Sigmoid colon (tissue), 7 donors: Measurements from ENCODE around the gene ARRB1. TPM values are rescaled to one million over a fixed set of nuclear protein-coding genes. Genes with fewer than 3 reads are reported as not detected.

Source experiments
- DNase-seq: peaks from one replicate; pipeline ENCODE4 v3.0.0-alpha.2; 2019
- H3K27ac ChIP-seq, 4 donors: fragments of 200-600 bp; sonication (generic); one replicate each; pipeline ENCODE4 v1.5.1; 2016 to 2019; ENCODE audit warnings: mild to moderate bottlenecking in 1 of 4
- H3K27me3 ChIP-seq, 3 donors: fragments of 200-600 bp; sonication (generic); one replicate each; pipeline ENCODE4 v1.5.1; 2019; ENCODE audit warnings: mild to moderate bottlenecking in 1 of 3
- H3K36me3 ChIP-seq, 4 donors: fragments of 200-600 bp; sonication (generic); one replicate each; pipeline ENCODE4 v1.5.1; 2016 to 2019
- H3K4me1 ChIP-seq, 4 donors: fragments of 200-600 bp; sonication (generic); one replicate each; pipeline ENCODE4 v1.5.1; 2017 to 2019
- H3K4me3 ChIP-seq, 4 donors: fragments of 200-600 bp; sonication (generic); one replicate each; pipeline ENCODE4 v1.5.1; 2017 to 2019; ENCODE audit warnings: mild to moderate bottlenecking in 2 of 4, moderate library complexity in 1 of 4
- H3K9me3 ChIP-seq, 4 donors: fragments of 200-600 bp in 3 of 4; sonication (generic) in 3 of 4; one replicate each; pipeline versions ENCODE4 v1.5.1 to v1.6.1; 2013 to 2019
- EP300 ChIP-seq, 4 donors: sonication (generic); formaldehyde crosslinking; IDR thresholded peaks; one replicate each; pipeline ENCODE4 v1.6.1; 2017; ENCODE audit warnings: antibody characterized with exemption in 4 of 4
- POLR2A ChIP-seq, 2 donors: fragments of 450-650 bp; IDR thresholded peaks; one replicate each; pipeline ENCODE4 v1.6.1; 2016; ENCODE audit warnings: antibody characterized with exemption in 2 of 2, mild to moderate bottlenecking in 2 of 2, moderate library complexity in 2 of 2
- POLR2AphosphoS5 ChIP-seq, 4 donors: sonication (generic); formaldehyde crosslinking; IDR thresholded peaks; one replicate each; pipeline ENCODE4 v1.6.1; 2017; ENCODE audit warnings: antibody characterized with exemption in 4 of 4
- WGBS, 2 donors: extraction: QIAGEN DNeasy Blood & Tissue Kit; methylation state at CpG; one replicate each; pipeline ENCODE4 v1.1.7; 2013; 5-methylcytosine and 5-hydroxymethylcytosine counted together
- intact Hi-C: fragments of 100-400 bp; cut with DNase I; formaldehyde crosslinking; loops from one replicate; pipeline ENCODE4 v1.15.1; 2023
- polyA plus RNA-seq, 3 donors: library from polyadenylated mRNA; stranded (reverse); fragments of 200-250 nt; gene quantifications; one replicate each; pipeline ENCODE4 v1.2.3, GENCODE V29; 2013
- total RNA-seq, 4 donors: library from RNA; depleted of rRNA; stranded (reverse); fragments of >200 nt; gene quantifications; one replicate each; pipeline ENCODE4 v1.1.0, GENCODE V29; 2016
- TF ChIP-seq, protein P1 (sequence below), 4 experiments: fragments of 450-650 bp in 3 of 4; fragments of 200-600 bp in 1 of 4; IDR thresholded peaks; one replicate each; pipeline ENCODE4 v1.5.1; 2016 to 2019; ENCODE audit warnings: antibody characterized with exemption in 4 of 4, mild to moderate bottlenecking in 3 of 4, moderate library complexity in 2 of 4
- donor health status: healthy with polysubstance abuse.
- donor health status: Bipolar disorder and iron deficiency.
- donor health status: healthy.

Gene ARRB1
- total and polyA plus RNA-seq, 7 donors: 24.0 to 96.7 (median 45.6) TPM

DNA sequence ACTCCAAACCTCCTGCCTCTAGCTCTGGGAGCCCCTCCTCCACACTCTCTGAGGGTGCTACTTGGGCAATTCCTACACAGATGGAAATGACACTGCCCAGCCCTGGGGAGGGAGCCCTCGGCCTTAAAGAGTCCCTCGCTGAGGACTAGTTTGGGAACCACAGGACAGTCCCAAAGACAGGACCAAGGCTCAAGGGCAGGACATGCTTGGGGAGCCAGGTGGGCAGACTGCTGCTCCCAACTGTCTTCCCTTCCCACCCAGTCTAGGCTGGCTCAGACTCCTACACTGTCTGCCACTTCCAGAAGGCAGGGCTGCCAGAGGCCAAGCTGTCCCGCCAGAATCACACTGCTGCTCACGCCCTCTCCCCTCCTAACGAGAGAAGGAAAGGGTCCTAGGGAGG, 9.8 kb downstream of the ARRB1 start:
- intact Hi-C loops: no loop called here
- no peak overlapping the region for H3K4me3 ChIP-seq
- no peaks in the 10 kb centered on the region for H3K9me3 ChIP-seq
- H3K27me3 ChIP-seq: no peaks in the 10 kb centered on the region
- H3K36me3 ChIP-seq: no peaks in the 10 kb centered on the region
- peaks cover 3 to 100% (median 100%) of the 10 kb centered on the region in 4 donors for H3K4me1 ChIP-seq
- TF ChIP-seq EP300 (IDR thresholded peaks at IDR 0.05): no peak
- peak in 1 of 4 donors; percentile 13 for TF ChIP-seq POLR2AphosphoS5 (IDR thresholded peaks at IDR 0.05)
- DNase-seq: peak; percentile 72
- WGBS, 2 donors: 39 to 56% methylated on average over 5 of the region's 5 CpGs
- peak overlapping the region; percentile 97 to 98 (median 97) for H3K27ac ChIP-seq

DNA sequence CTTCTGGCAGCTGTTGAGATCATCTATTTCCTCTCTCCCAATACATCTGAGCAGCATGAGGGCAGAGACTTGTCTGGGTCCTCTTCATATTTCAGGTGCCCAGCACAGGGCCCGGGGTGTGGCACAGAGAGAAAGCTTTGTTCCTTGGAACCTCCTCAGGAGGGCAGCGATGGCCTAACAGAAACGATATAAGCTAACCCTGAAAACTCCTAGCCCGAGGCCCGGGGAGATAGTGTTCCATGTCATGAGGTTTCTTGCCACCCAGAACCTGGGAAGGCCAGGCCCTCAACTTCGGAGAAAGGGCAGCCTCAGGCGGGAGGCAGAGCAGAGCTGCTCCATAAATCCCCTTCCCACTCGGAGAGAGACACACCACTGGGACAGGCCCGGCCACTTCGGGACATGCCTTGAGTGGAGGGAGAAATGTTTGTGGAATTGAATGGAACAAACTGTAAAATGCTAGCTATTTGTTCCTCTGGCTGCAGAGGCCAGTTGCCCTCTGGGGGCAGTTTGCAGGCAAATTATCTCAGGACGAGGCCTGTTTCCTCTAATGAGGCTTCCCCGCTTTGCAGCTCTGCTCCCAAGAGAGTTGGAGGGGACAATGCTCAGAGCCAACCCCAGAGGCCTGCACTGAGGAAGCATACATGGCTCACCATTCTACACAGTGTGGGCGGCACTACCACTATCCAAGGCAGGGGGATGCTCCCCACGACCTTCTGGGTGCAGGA, 11.6 kb downstream of the ARRB1 start:
- intact Hi-C loops: loop anchor here (5.0 kb wide), 1 partner anchor 217 kb away; no protein-coding TSS in a partner anchor
- H3K27ac ChIP-seq: peak overlapping the region; percentile 97 to 98 (median 97)
- peaks cover 3 to 100% (median 100%) of the 10 kb centered on the region in 4 donors for H3K4me1 ChIP-seq
- DNase-seq: no peak
- H3K27me3 ChIP-seq: no peaks in the 10 kb centered on the region
- no peaks in the 10 kb centered on the region for H3K36me3 ChIP-seq
- TF ChIP-seq POLR2AphosphoS5 (IDR thresholded peaks at IDR 0.05) (no peak), EP300 (IDR thresholded peaks at IDR 0.05) (no peak), POLR2A (IDR thresholded peaks at IDR 0.05) (no peak)
- TF ChIP-seq, protein P1, sequence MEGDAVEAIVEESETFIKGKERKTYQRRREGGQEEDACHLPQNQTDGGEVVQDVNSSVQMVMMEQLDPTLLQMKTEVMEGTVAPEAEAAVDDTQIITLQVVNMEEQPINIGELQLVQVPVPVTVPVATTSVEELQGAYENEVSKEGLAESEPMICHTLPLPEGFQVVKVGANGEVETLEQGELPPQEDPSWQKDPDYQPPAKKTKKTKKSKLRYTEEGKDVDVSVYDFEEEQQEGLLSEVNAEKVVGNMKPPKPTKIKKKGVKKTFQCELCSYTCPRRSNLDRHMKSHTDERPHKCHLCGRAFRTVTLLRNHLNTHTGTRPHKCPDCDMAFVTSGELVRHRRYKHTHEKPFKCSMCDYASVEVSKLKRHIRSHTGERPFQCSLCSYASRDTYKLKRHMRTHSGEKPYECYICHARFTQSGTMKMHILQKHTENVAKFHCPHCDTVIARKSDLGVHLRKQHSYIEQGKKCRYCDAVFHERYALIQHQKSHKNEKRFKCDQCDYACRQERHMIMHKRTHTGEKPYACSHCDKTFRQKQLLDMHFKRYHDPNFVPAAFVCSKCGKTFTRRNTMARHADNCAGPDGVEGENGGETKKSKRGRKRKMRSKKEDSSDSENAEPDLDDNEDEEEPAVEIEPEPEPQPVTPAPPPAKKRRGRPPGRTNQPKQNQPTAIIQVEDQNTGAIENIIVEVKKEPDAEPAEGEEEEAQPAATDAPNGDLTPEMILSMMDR (IDR thresholded peaks at IDR 0.05): no peak
- no peak overlapping the region for H3K4me3 ChIP-seq
- 24 to 34% methylated on average over 14 of the region's 14 CpGs for WGBS, 2 donors
- no peaks in the 10 kb centered on the region for H3K9me3 ChIP-seq

DNA sequence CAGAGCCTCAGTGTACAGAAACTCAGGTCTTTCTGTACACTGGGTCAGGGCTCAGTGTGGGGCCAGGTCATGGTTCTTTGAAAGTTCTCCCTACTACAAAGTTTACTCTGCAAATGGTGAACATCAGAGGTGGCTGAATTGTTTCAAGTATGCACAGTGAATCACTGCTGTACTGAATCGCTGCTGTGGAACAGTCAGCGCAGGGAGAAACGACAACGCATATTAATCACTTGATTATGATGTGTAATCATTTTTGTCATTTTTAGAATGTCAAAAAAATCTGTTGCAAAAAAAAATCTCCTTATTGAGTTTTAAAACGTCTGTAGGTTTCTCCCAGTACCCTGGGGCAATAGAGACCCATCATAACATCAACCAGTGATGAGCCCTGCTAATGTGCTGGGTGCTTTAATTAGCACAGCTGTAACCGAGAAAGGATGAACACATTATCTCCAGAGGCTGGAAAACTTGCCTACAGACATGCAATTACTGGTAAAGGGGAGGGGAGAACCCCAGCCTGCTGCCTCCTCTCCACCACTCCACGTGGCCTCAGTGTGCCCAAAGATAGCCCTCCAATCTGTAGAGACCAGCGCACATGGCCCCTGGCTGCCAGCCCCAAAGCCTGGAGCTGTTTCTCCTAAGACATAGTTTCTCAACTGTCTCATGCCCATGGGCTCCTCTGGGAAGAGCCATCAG, 12.8 kb downstream of the ARRB1 start:
- no peaks in the 10 kb centered on the region for H3K36me3 ChIP-seq
- intact Hi-C loops: loop anchor here (5.0 kb wide), 1 partner anchor 219 kb away; no protein-coding TSS in a partner anchor
- peak; percentile 91 for DNase-seq
- 67 to 83% methylated on average over 8 of the region's 8 CpGs for WGBS, 2 donors
- peaks cover 3 to 100% (median 100%) of the 10 kb centered on the region in 4 donors for H3K4me1 ChIP-seq
- TF ChIP-seq EP300 (IDR thresholded peaks at IDR 0.05) (peak in 1 of 4 donors; percentile 16), POLR2AphosphoS5 (IDR thresholded peaks at IDR 0.05) (peak in 1 of 4 donors; percentile 34), POLR2A (IDR thresholded peaks at IDR 0.05) (no peak)
- TF ChIP-seq, protein P1 (IDR thresholded peaks at IDR 0.05): no peak
- H3K9me3 ChIP-seq: no peaks in the 10 kb centered on the region
- H3K4me3 ChIP-seq: no peak overlapping the region
- H3K27ac ChIP-seq: peak overlapping the region; percentile 97 to 98 (median 97)
- H3K27me3 ChIP-seq: no peaks in the 10 kb centered on the region

DNA sequence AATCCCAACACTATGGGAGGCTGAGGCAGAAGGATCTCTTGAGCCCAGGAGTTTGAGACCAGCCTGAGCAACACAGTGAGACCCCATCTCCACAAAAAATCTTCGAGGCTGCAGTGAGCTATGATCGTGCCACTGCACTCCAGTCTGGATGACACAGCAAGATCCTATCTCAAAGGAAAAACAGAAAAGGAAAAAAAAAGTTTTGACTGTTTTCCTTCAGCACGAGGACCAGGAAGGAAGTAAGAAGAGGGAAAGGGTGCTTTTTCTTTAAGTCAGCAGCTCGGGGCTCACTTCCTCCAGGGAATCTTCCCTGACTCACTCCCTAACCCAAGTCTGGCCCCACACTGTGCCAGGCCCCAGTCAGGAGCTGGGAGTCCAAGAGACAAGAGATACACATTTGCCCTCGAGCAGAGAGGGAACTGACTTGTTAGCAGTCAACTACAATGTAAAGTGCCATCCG, 14.2 kb downstream of the ARRB1 start:
- H3K9me3 ChIP-seq: no peaks in the 10 kb centered on the region
- peak overlapping the region; percentile 97 to 98 (median 97) for H3K27ac ChIP-seq
- DNase-seq: peak; percentile 82
- no peaks in the 10 kb centered on the region for H3K27me3 ChIP-seq
- no peaks in the 10 kb centered on the region for H3K36me3 ChIP-seq
- no peak for TF ChIP-seq POLR2A (IDR thresholded peaks at IDR 0.05)
- TF ChIP-seq, protein P1 (IDR thresholded peaks at IDR 0.05): no peak
- no peak for TF ChIP-seq EP300 (IDR thresholded peaks at IDR 0.05)
- TF ChIP-seq POLR2AphosphoS5 (IDR thresholded peaks at IDR 0.05): no peak
- peaks cover 3 to 99% (median 95%) of the 10 kb centered on the region in 4 donors for H3K4me1 ChIP-seq
- WGBS, 2 donors: 40 to 51% methylated on average over 6 of the region's 6 CpGs
- H3K4me3 ChIP-seq: no peak overlapping the region
- intact Hi-C loops: loop anchor here (5.0 kb wide), 1 partner anchor 220 kb away; no protein-coding TSS in a partner anchor

DNA sequence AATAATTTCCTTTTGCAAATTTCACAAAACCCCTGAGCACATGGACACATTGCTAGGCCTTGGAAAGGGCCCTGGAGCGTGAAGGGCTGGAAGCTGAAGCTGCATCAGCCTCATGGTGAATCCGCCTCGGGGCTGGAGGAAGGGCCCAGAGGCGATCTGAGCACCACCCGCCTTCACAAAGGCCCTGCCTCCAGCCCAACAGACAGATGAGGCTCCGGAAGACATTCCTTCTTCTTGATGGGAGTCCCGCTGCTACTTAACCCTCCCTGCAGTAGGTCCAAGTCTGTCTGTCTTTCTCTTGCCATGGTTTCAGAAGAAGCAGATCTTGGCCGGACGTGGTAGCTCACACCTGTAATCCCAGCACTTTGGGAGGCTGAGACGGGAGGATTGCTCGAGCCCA, 16.5 kb downstream of the ARRB1 start:
- no peak overlapping the region for H3K4me3 ChIP-seq
- 82 to 84% methylated on average over 11 of the region's 11 CpGs for WGBS, 2 donors
- TF ChIP-seq, protein P1 (IDR thresholded peaks at IDR 0.05): no peak
- TF ChIP-seq EP300 (IDR thresholded peaks at IDR 0.05) (no peak), POLR2AphosphoS5 (IDR thresholded peaks at IDR 0.05) (no peak), POLR2A (IDR thresholded peaks at IDR 0.05) (no peak)
- H3K27ac ChIP-seq: peak overlapping the region; percentile 97 to 98 (median 97)
- intact Hi-C loops: loop anchor here (5.0 kb wide), 1 partner anchor 222 kb away; no protein-coding TSS in a partner anchor
- no peaks in the 10 kb centered on the region for H3K36me3 ChIP-seq
- peaks cover under 1 to 96% (median 93%) of the 10 kb centered on the region in 4 donors for H3K4me1 ChIP-seq
- H3K27me3 ChIP-seq: no peaks in the 10 kb centered on the region
- no peaks in the 10 kb centered on the region for H3K9me3 ChIP-seq
- no peak for DNase-seq
